Testis (tissue), 2 donors: ENCODE data around the gene POMC.
A peak's percentile ranks its signal among the peaks of the same experiment; 100 is the strongest.

Experiments used
- POLR2A ChIP-seq: fragments of 450-650 bp; IDR thresholded peaks from one replicate; pipeline ENCODE4 v1.6.1; 2017; ENCODE audit warnings: antibody characterized with exemption, mild to moderate bottlenecking, moderate library complexity
- TF ChIP-seq, protein P1 (sequence below), 3 experiments: fragments of 450-650 bp in 2 of 3; fragments of 200-600 bp in 1 of 3; sonication (generic) in 1 of 3; IDR thresholded peaks; one replicate each; pipeline ENCODE4 v1.5.1; 2016 to 2019; ENCODE audit warnings: antibody characterized with exemption in 3 of 3, mild to moderate bottlenecking in 2 of 3, moderate library complexity in 1 of 3

DNA sequence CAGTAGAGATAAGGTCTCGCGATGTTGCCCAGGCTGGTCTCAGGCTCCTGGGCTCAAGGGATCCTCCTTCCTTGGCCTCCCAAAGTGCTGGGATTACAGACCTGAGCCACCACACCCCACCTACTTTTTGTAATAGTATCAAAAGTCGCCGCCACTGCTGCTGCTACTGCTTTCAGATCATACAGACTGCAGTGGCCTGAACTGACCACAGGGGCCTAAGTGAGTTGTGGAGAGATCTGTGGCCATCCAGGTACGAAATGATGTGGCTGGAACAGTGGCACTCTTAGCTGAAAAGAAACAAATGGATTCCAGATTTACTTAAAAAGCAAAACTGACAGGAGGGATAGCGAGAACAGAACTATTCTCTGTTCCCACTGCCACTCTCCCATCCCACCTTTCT is 32.9 kb upstream of the POMC start:
- TF ChIP-seq, protein P1, sequence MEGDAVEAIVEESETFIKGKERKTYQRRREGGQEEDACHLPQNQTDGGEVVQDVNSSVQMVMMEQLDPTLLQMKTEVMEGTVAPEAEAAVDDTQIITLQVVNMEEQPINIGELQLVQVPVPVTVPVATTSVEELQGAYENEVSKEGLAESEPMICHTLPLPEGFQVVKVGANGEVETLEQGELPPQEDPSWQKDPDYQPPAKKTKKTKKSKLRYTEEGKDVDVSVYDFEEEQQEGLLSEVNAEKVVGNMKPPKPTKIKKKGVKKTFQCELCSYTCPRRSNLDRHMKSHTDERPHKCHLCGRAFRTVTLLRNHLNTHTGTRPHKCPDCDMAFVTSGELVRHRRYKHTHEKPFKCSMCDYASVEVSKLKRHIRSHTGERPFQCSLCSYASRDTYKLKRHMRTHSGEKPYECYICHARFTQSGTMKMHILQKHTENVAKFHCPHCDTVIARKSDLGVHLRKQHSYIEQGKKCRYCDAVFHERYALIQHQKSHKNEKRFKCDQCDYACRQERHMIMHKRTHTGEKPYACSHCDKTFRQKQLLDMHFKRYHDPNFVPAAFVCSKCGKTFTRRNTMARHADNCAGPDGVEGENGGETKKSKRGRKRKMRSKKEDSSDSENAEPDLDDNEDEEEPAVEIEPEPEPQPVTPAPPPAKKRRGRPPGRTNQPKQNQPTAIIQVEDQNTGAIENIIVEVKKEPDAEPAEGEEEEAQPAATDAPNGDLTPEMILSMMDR (IDR thresholded peaks at IDR 0.05) = peak in 2 of 3 experiments; percentile 10 to 35
- TF ChIP-seq POLR2A = no peak
